ENCODE data around the gene SPAG9.

GRCh38 chr17:50922721-50923405 lies 197.8 kb downstream of the SPAG9 start:
- TF ChIP-seq POLR2A (IDR thresholded peaks at IDR 0.05; ENCODE audit: borderline replicate concordance, extremely low read depth, insufficient read depth, insufficient read length) (no peak), REST (IDR thresholded peaks at IDR 0.05; ENCODE audit: low read depth) (no peak), ELF1 (IDR thresholded peaks at IDR 0.05; ENCODE audit: borderline replicate concordance, low read depth) (no peak), EZH2 (IDR thresholded peaks at IDR 0.05) (no peak), CTCF (IDR thresholded peaks at IDR 0.05 in 2 of 3, conservative IDR thresholded peaks at IDR 0.05 in 1 of 3; ENCODE audit: borderline replicate concordance in 1 of 3, insufficient read depth in 1 of 3, low read depth in 2 of 3, low read length in 2 of 3) (no peak), POLR2AphosphoS5 (IDR thresholded peaks at IDR 0.05; ENCODE audit: low read depth, low read length) (no peak), CEBPB (IDR thresholded peaks at IDR 0.05; ENCODE audit: low read depth) (no peak)
